HepG2 (cell line): Measurements from ENCODE around the gene SPINK4. TPM values are rescaled to one million over a fixed set of nuclear protein-coding genes. Genes with fewer than 3 reads are reported as not detected.

Experiments
- ATAC-seq: fragments of 200-7000 bp; cut with Tn5 transposase; 3 replicates; pipeline ENCODE4 v1.9.1; 2020; ENCODE audit warnings: mild to moderate bottlenecking, moderate library complexity
- BruUV-seq: library from RNA; stranded (reverse); fragments of 400-500 nt; replicated peaks from 2 replicates; lab custom pipeline; 2021; lab: Mats Ljungman, UMichigan
- CTCF ChIA-PET: fragments of 300-600 bp; formaldehyde crosslinking; extraction: SDS; loops from one replicate; lab custom pipeline; 2021; ENCODE audit warnings: low total read pairs, inconsistent platforms, low intra/inter-chr PET ratio; lab: Yijun Ruan, JAX
- POLR2A ChIA-PET: fragments of 350-600 bp; sonication (Branson Sonifier 250); formaldehyde crosslinking; loops from one replicate; lab custom pipeline; 2020; ENCODE audit warnings: antibody characterized with exemption, inconsistent platforms; lab: Yijun Ruan, JAX
- DNase-seq: peaks from one replicate; pipeline ENCODE4 v3.0.0-alpha.2; 2015; ENCODE audit warnings: low spot score
- FAIRE-seq: peaks from 3 replicates; lab custom pipeline; 2011; peaks lifted over from hg19 to GRCh38; lab: Jason Lieb, UNC
- H2AFZ ChIP-seq: one replicate; pipeline ENCODE4 v1.6.1; 2011; ENCODE audit warnings: low read length, inconsistent platforms
- H3K27ac ChIP-seq: fragments of 300-600 bp; 3 replicates; pipeline ENCODE4 v1.8.0; 2011; ENCODE audit warnings: mixed run types, mild to moderate bottlenecking, mixed read lengths, low read length, inconsistent platforms; ENCODE audit not compliant: insufficient read depth; ENCODE audit errors: extremely low read length
- H3K27me3 ChIP-seq, 2 experiments: fragments of 200-600 bp in 1 of 2; 2 replicates in 1 of 2; 3 replicates in 1 of 2; pipeline versions ENCODE4 v1.6.0 to v1.8.0; 2011; ENCODE audit warnings: low read length in 2 of 2, mild to moderate bottlenecking in 2 of 2, moderate library complexity in 2 of 2, inconsistent platforms in 1 of 2; ENCODE audit not compliant: insufficient read depth in 2 of 2, control insufficient read depth in 1 of 2
- H3K36me3 ChIP-seq, 2 experiments: fragments of 200-600 bp in 1 of 2; replicated peaks in 1 of 2; 2 replicates in 1 of 2; 3 replicates in 1 of 2; pipeline versions ENCODE4 v1.5.1 to v1.8.0; 2011; ENCODE audit warnings: low read length in 2 of 2, inconsistent platforms in 1 of 2; ENCODE audit not compliant: insufficient read depth in 2 of 2, control insufficient read depth in 1 of 2
- H3K4me1 ChIP-seq: 2 replicates; pipeline ENCODE4 v1.5.1; 2012; ENCODE audit warnings: low read length, inconsistent platforms; ENCODE audit not compliant: insufficient read depth
- H3K4me2 ChIP-seq: 2 replicates; pipeline ENCODE4 v1.6.0; 2011; ENCODE audit warnings: low read depth, low read length, inconsistent platforms
- H3K4me3 ChIP-seq, 3 experiments: fragments of 200-600 bp in 1 of 3; sonication (generic), shearing (Covaris generic) in 1 of 3; replicated peaks in 1 of 3; 2 replicates each; pipeline ENCODE4 v1.5.1; 2011 to 2016; ENCODE audit warnings: low read length in 3 of 3, inconsistent platforms in 2 of 3, low read depth in 2 of 3, mild to moderate bottlenecking in 2 of 3, control low read depth in 1 of 3, mixed read lengths in 1 of 3; ENCODE audit not compliant: insufficient read depth in 1 of 3
- H3K79me2 ChIP-seq: one replicate; pipeline ENCODE4 v1.6.1; 2011; ENCODE audit warnings: low read length, inconsistent platforms; ENCODE audit not compliant: insufficient read depth
- H3K9ac ChIP-seq: 2 replicates; pipeline ENCODE4 v1.6.0; 2011; ENCODE audit warnings: mild to moderate bottlenecking, low read depth, low read length, inconsistent platforms; ENCODE audit not compliant: insufficient read depth
- H3K9me3 ChIP-seq: 2 replicates; pipeline ENCODE4 v1.5.1; 2012; ENCODE audit warnings: mild to moderate bottlenecking, low read length
- H4K20me1 ChIP-seq: 2 replicates; pipeline ENCODE4 v1.6.0; 2011; ENCODE audit warnings: inconsistent platforms, mild to moderate bottlenecking, low read length, moderate library complexity; ENCODE audit not compliant: insufficient read depth
- FOXA1 ChIP-seq, 2 experiments: fragments of 450-650 bp in 1 of 2; sonication (generic) in 1 of 2; formaldehyde crosslinking in 1 of 2; IDR thresholded peaks; 2 replicates each; pipeline versions ENCODE4 v1.4.0 to v1.6.1; 2016 to 2020; ENCODE audit warnings: missing genetic modification reagents in 1 of 2
- HOXA3 ChIP-seq: sonication (generic); formaldehyde crosslinking; IDR thresholded peaks from 2 replicates; pipeline ENCODE4 v1.5.0; 2020; ENCODE audit warnings: missing genetic modification reagents
- RBFOX2 ChIP-seq: fragments of 200-400 bp; formaldehyde crosslinking; IDR thresholded peaks from 2 replicates; pipeline ENCODE4 v1.6.1; 2017; ENCODE audit warnings: low read depth, mild to moderate bottlenecking, low read length
- ZNF572 ChIP-seq: sonication (generic); formaldehyde crosslinking; IDR thresholded peaks from 2 replicates; pipeline ENCODE4 v1.5.1; 2020; ENCODE audit warnings: mild to moderate bottlenecking, missing genetic modification reagents
- WGBS: methylation state at CpG from one replicate; pipeline ENCODE4 v1.1.6; 2017; ENCODE audit warnings: low lambda C conversion rate; 5-methylcytosine and 5-hydroxymethylcytosine counted together
- in situ Hi-C: cut with HindIII; loops from 2 replicates; pipeline ENCODE4 v1.10.0; 2017; ENCODE audit warnings: low pct_unique_long_range_greater_than_20kb; ENCODE audit not compliant: extremely low pct_ligation_motif_present
- intact Hi-C: fragments of 100-400 bp; cut with micrococcal nuclease; formaldehyde crosslinking; loops from one replicate; pipeline ENCODE4 v1.10.0; 2022; ENCODE audit not compliant: unreplicated experiment
- polyA plus RNA-seq, 8 experiments: library from polyadenylated mRNA; depleted of rRNA in 3 of 8; stranded (reverse) in 7 of 8; unstranded in 1 of 8; fragments of >200 nt; fragmentation: Illumina TruSeq in 4 of 8; extraction: Trizol in 4 of 8; gene quantifications; 2 replicates each; pipeline versions ENCODE4 v1.2.1 to v1.2.3, GENCODE V29; 2011 to 2016; ENCODE audit warnings: low read depth in 4 of 8, missing spikeins in 1 of 8, mixed read lengths in 1 of 8; ENCODE audit not compliant: insufficient read depth in 1 of 8
- total RNA-seq, 5 experiments: library from RNA; depleted of rRNA; stranded (reverse); fragments of >200 nt; fragmentation: Illumina TruSeq; extraction: Trizol; gene quantifications; 2 replicates each; pipeline ENCODE4 v1.2.3, GENCODE V29; 2016; ENCODE audit warnings: low read depth in 1 of 5

SPINK4 gene
- total and polyA plus RNA-seq, 2 of the 13 experiments (the other 11 are each of a cell fraction or from before 2014, with no cell fraction given), result 0.53 to 3.4 TPM

GRCh38 chr9:33255471-33255870 is 15.5 kb downstream of the SPINK4 start:
- 92% methylated on average over 4 of the region's 4 CpGs for WGBS
- Histone ChIP-seq H4K20me1 (no peaks in the 10 kb centered on the region; the same call in 1 of the 2 replicates), H3K27ac (no peak overlapping the region), H3K79me2 (no peaks in the 10 kb centered on the region), H3K9ac (no peak overlapping the region), H3K9me3 (no peaks in the 10 kb centered on the region), H3K27me3 (no peaks in the 10 kb centered on the region), H3K36me3 (peaks cover 34 to 74% of the 10 kb centered on the region in 2 experiments), H2AFZ (no peak overlapping the region), H3K4me1 (no peaks in the 10 kb centered on the region), H3K4me3 (no peak overlapping the region), H3K4me2 (no peak overlapping the region)
- no peak for DNase-seq
- CTCF ChIA-PET, result no interaction called here
- no peak for FAIRE-seq
- no peak for ATAC-seq
- POLR2A ChIA-PET, result no interaction called here
- in situ Hi-C loops (no loop called here), intact Hi-C loops (no loop called here)
- BruUV-seq, result no TSS peak
- TF ChIP-seq RBFOX2 (peak; percentile 27; the same call in 1 of the 2 replicates), HOXA3 (CRISPR knock-in tag) (no peak)
- TF ChIP-seq, all 625 proteins: peak for 1

GRCh38 chr9:33256236-33256635 is 16.3 kb downstream of the SPINK4 start:
- Histone ChIP-seq H3K9me3 (no peaks in the 10 kb centered on the region), H3K4me1 (no peaks in the 10 kb centered on the region), H2AFZ (no peak overlapping the region), H3K27me3 (no peaks in the 10 kb centered on the region), H3K79me2 (peaks cover 4% of the 10 kb centered on the region), H3K4me2 (no peak overlapping the region), H3K9ac (no peak overlapping the region), H3K27ac (no peak overlapping the region), H3K4me3 (no peak overlapping the region), H3K36me3 (peaks cover 34 to 82% of the 10 kb centered on the region in 2 experiments), H4K20me1 (no peaks in the 10 kb centered on the region; the same call in 1 of the 2 replicates)
- ATAC-seq (no peak), FAIRE-seq (no peak), DNase-seq (no peak)
- ChIA-PET POLR2A (no interaction called here), CTCF (no interaction called here)
- in situ Hi-C loops, result no loop called here
- TF ChIP-seq ZNF572 (CRISPR knock-in tag) (no peak), FOXA1 (IDR thresholded peaks at IDR 0.05) (no peak), FOXA1 (CRISPR knock-in tag; IDR thresholded peaks at IDR 0.05) (no peak)
- WGBS, result 100% methylated on average over 2 of the region's 2 CpGs
- intact Hi-C loops, result no loop called here
- BruUV-seq, result no TSS peak
